GM12878 (cell line): ENCODE measurements around the gene C12orf43. TPM values are rescaled to one million over a fixed set of nuclear protein-coding genes. Genes with fewer than 3 reads are reported as not detected.

Experiments used
- ATAC-seq: fragments of 200-7000 bp; cut with Tn5 transposase; 3 replicates; pipeline ENCODE4 v1.9.1; 2020; ENCODE audit warnings: mild to moderate bottlenecking, moderate library complexity
- BruUV-seq: library from RNA; stranded (reverse); fragments of 400-500 nt; replicated peaks from 2 replicates; lab custom pipeline; 2021; lab: Mats Ljungman, UMichigan
- CTCF ChIA-PET: fragments of 300-600 bp; sonication (Branson Sonifier 250); formaldehyde crosslinking; extraction: SDS; loops from one replicate; lab custom pipeline; 2021; ENCODE audit warnings: inconsistent platforms; lab: Yijun Ruan, JAX
- POLR2A ChIA-PET: fragments of 350-600 bp; formaldehyde crosslinking; extraction: SDS; loops from one replicate; lab custom pipeline; 2021; ENCODE audit warnings: inconsistent platforms; lab: Charles Lee
- RAD21 ChIA-PET: fragments of 300-600 bp; sonication (Branson Sonifier 250); formaldehyde crosslinking; loops from one replicate; lab custom pipeline; 2023; ENCODE audit warnings: antibody characterized with exemption; ENCODE audit not compliant: unreplicated experiment; lab: Charles Lee
- SMC1A ChIA-PET: fragments of 300-600 bp; sonication (Branson Sonifier 250); formaldehyde crosslinking; loops from one replicate; lab custom pipeline; 2023; ENCODE audit not compliant: unreplicated experiment, uncharacterized antibody; lab: Charles Lee
- DNase-seq: peaks from one replicate; pipeline ENCODE4 v3.0.0-alpha.2; 2011; ENCODE audit warnings: low read depth, low spot score
- FAIRE-seq: peaks from 3 replicates; lab custom pipeline; 2011; peaks lifted over from hg19 to GRCh38; lab: Jason Lieb, UNC
- H2AFZ ChIP-seq: 2 replicates; pipeline ENCODE4 v1.6.0; 2011; ENCODE audit warnings: low read depth, low read length, control low read depth; ENCODE audit not compliant: control insufficient read depth
- H3K27ac ChIP-seq: 2 replicates; pipeline ENCODE4 v1.5.1; 2011; ENCODE audit warnings: control low read depth; ENCODE audit not compliant: control insufficient read depth, insufficient read depth
- H3K27me3 ChIP-seq, 2 experiments: replicated peaks in 1 of 2; 2 replicates each; pipeline versions ENCODE4 v1.6.0 to v1.6.1; 2011; ENCODE audit warnings: low read length in 1 of 2; ENCODE audit not compliant: control insufficient read depth in 2 of 2, insufficient read depth in 2 of 2
- H3K36me3 ChIP-seq, 2 experiments: 2 replicates each; pipeline ENCODE4 v1.5.1; 2011; ENCODE audit warnings: low read length in 1 of 2; ENCODE audit not compliant: control insufficient read depth in 2 of 2, insufficient read depth in 2 of 2
- H3K4me1 ChIP-seq: 2 replicates; pipeline ENCODE4 v1.6.1; 2011; ENCODE audit warnings: mild to moderate bottlenecking, low read length, moderate library complexity, mixed read lengths; ENCODE audit not compliant: control insufficient read depth, insufficient read depth
- H3K4me2 ChIP-seq: 2 replicates; pipeline ENCODE4 v1.6.0; 2011; ENCODE audit warnings: control low read depth; ENCODE audit not compliant: control insufficient read depth, insufficient read depth
- H3K4me3 ChIP-seq: fragments of 200-600 bp; sonication (generic); 2 replicates; pipeline ENCODE4 v1.5.1; 2016
- H3K79me2 ChIP-seq: 2 replicates; pipeline ENCODE4 v1.6.0; 2011; ENCODE audit warnings: low read length; ENCODE audit not compliant: control insufficient read depth, insufficient read depth
- H3K9ac ChIP-seq: 2 replicates; pipeline ENCODE4 v1.8.0; 2011; ENCODE audit warnings: low read length, control low read depth, mixed read lengths; ENCODE audit not compliant: control insufficient read depth, insufficient read depth
- H3K9me3 ChIP-seq: replicated peaks from 3 replicates; pipeline ENCODE4 v1.5.1; 2011; ENCODE audit warnings: mild to moderate bottlenecking, low read length; ENCODE audit not compliant: control insufficient read depth, insufficient read depth
- H4K20me1 ChIP-seq: 2 replicates; pipeline ENCODE4 v1.6.0; 2011; ENCODE audit not compliant: control insufficient read depth, insufficient read depth
- BRCA1 ChIP-seq: IDR thresholded peaks from 2 replicates; pipeline ENCODE4 v1.6.1; 2011; ENCODE audit warnings: low read depth, low read length, improper control_type of control experiment
- CBX5 ChIP-seq: sonication (generic); IDR thresholded peaks from 2 replicates; pipeline ENCODE4 v1.6.1; 2016; ENCODE audit warnings: low read depth, moderate library complexity, mild to moderate bottlenecking, inconsistent platforms
- CEBPB ChIP-seq, 2 experiments: fragments of 150-350 bp in 1 of 2; IDR thresholded peaks; 2 replicates each; pipeline ENCODE4 v1.6.1; 2012 to 2014; ENCODE audit warnings: low read depth in 2 of 2, low read length in 2 of 2, borderline replicate concordance in 1 of 2, inconsistent platforms in 1 of 2
- GATAD2B ChIP-seq: fragments of 450-650 bp; conservative IDR thresholded peaks from 2 replicates; pipeline ENCODE4 v1.6.1; 2017; ENCODE audit warnings: low read depth, mild to moderate bottlenecking, moderate library complexity
- HCFC1 ChIP-seq: fragments of 150-350 bp; IDR thresholded peaks from 2 replicates; pipeline ENCODE4 v1.6.1; 2014; ENCODE audit warnings: low read length
- HDAC6 ChIP-seq: fragments of 200-600 bp; sonication (generic); IDR thresholded peaks from one replicate; pipeline ENCODE4 v1.8.0; 2017; ENCODE audit warnings: antibody characterized with exemption; ENCODE audit not compliant: unreplicated experiment
- MXI1 ChIP-seq: fragments of 150-350 bp; IDR thresholded peaks from 2 replicates; pipeline ENCODE4 v1.6.1; 2011; ENCODE audit warnings: low read depth, mild to moderate bottlenecking, inconsistent platforms, low read length, improper control_type of control experiment
- RAD51 ChIP-seq: fragments of 450-650 bp; IDR thresholded peaks from 2 replicates; pipeline ENCODE4 v1.6.1; 2016; ENCODE audit warnings: moderate library complexity, mild to moderate bottlenecking, inconsistent platforms
- SIN3A ChIP-seq: IDR thresholded peaks from 2 replicates; pipeline ENCODE4 v1.6.1; 2012; ENCODE audit warnings: low read depth, low read length, improper control_type of control experiment
- SIX5 ChIP-seq: IDR thresholded peaks from 2 replicates; pipeline ENCODE4 v1.6.1; 2011; ENCODE audit warnings: mild to moderate bottlenecking, low read depth, low read length, moderate library complexity; ENCODE audit not compliant: severe bottlenecking
- WRNIP1 ChIP-seq: IDR thresholded peaks from 2 replicates; pipeline ENCODE4 v1.6.1; 2011; ENCODE audit warnings: low read depth, low read length, improper control_type of control experiment, borderline replicate concordance
- ZNF622 ChIP-seq: fragments of 450-650 bp; IDR thresholded peaks from 2 replicates; pipeline ENCODE4 v1.6.1; 2017; ENCODE audit warnings: mild to moderate bottlenecking, inconsistent platforms
- ZSCAN29 ChIP-seq: fragments of 450-650 bp; IDR thresholded peaks from 2 replicates; pipeline ENCODE4 v1.6.1; 2017; ENCODE audit warnings: mild to moderate bottlenecking, moderate library complexity
- WGBS: methylation state at CpG from one replicate; pipeline ENCODE4 v1.1.6; 2016; ENCODE audit warnings: low lambda C conversion rate; ENCODE audit not compliant: insufficient replicate concordance, insufficient coverage; ENCODE audit errors: missing lambda C conversion rate; 5-methylcytosine and 5-hydroxymethylcytosine counted together
- in situ Hi-C: fragments of 300-500 bp; cut with MboI; formaldehyde crosslinking; loops from 9 replicates; pipeline ENCODE4 v1.14.3; 2018; ENCODE audit warnings: mixed read lengths
- intact Hi-C: fragments of 100-400 bp; cut with micrococcal nuclease; formaldehyde crosslinking; loops from one replicate; pipeline ENCODE4 v1.14.2; 2022; ENCODE audit not compliant: unreplicated experiment
- polyA plus RNA-seq, 11 experiments: library from polyadenylated mRNA; depleted of rRNA in 4 of 11; unstranded in 6 of 11; stranded (reverse) in 5 of 11; fragments of >200 nt; fragmentation: Nextera tagmentation in 4 of 11; fragmentation: Illumina TruSeq in 1 of 11; extraction: Ambion mirVana in 4 of 11; extraction: Trizol in 1 of 11; gene quantifications; 1 replicate in 1 of 11; 2 replicates in 10 of 11; pipeline versions ENCODE4 v1.2.1 to v1.2.3, GENCODE V29; 2011 to 2016; ENCODE audit warnings: inconsistent platforms in 2 of 11, missing spikeins in 2 of 11, low read depth in 1 of 11
- total RNA-seq, 4 experiments: library from RNA; depleted of rRNA in 3 of 4; stranded (reverse); fragments of >200 nt in 3 of 4; fragmentation: Illumina TruSeq in 1 of 4; extraction: Trizol in 1 of 4; gene quantifications; 2 replicates each; pipeline versions ENCODE4 v1.2.1 to v1.2.3, GENCODE V29; 2013 to 2021
- TF ChIP-seq, protein P1 (sequence below): fragments of 150-350 bp; IDR thresholded peaks from 2 replicates; pipeline ENCODE4 v1.6.1; 2016; ENCODE audit warnings: low read depth, low read length

C12orf43 gene
- total and polyA plus RNA-seq, 10 of the 15 experiments (the other 5 are each of a cell fraction or from before 2014, with no cell fraction given), result 7.5 to 30.8 (median 21.3) TPM

DNA sequence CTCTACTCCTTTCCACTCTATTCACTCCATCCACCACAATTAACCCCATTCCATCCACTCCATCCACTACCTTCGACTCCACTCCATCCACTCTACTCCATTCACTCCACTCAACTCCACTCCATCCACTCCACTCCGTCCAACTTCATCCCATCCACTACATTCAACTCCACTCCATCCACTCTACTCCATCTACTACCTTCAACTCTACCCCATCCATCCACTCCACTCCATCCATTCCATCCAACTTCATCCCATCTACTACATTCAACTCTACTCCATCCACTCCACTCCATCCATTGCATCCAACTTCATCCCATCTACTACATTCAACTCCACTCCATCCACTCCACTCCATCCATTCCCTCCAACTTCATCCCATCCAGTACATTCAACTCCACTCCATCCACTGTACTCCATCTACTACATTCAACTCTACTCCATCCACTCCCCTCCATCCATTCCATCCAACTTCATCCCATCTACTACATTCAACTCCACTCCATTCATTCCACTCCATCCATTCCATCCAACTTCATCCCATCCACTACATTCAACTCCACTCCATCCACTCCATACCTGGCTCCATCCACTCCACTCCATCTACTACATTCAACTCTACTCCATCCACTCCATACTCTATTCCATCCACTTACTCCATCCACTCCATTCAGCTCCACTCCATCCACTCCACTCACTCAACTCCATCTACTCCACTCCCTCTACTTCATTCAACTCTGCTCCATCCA lies 21.5 kb downstream of the C12orf43 start:
- SMC1A ChIA-PET, result no interaction called here
- FAIRE-seq, result no peak
- TF ChIP-seq SIX5 (no peak), ZSCAN29 (no peak), HDAC6 (no peak), HCFC1 (no peak), ZNF622 (no peak), GATAD2B (no peak)
- no peaks in the 10 kb centered on the region for H4K20me1 ChIP-seq
- no peaks in the 10 kb centered on the region for H3K79me2 ChIP-seq
- H3K36me3 ChIP-seq, result no peaks in the 10 kb centered on the region
- H3K9ac ChIP-seq, result no peak overlapping the region
- H3K9me3 ChIP-seq, result no peaks in the 10 kb centered on the region
- intact Hi-C loops, result no loop called here
- 17% methylated on average over 2 of the region's 2 CpGs for WGBS
- DNase-seq, result no peak
- in situ Hi-C loops, result no loop called here
- no peak overlapping the region for H3K27ac ChIP-seq
- no peak overlapping the region for H2AFZ ChIP-seq
- no peaks in the 10 kb centered on the region for H3K27me3 ChIP-seq
- RAD21 ChIA-PET, result no interaction called here
- H3K4me2 ChIP-seq, result no peak overlapping the region
- CTCF ChIA-PET, result no interaction called here
- POLR2A ChIA-PET, result no interaction called here
- no peak for ATAC-seq
- H3K4me1 ChIP-seq, result no peaks in the 10 kb centered on the region
- BruUV-seq, result no TSS peak
- H3K4me3 ChIP-seq, result no peak overlapping the region

DNA sequence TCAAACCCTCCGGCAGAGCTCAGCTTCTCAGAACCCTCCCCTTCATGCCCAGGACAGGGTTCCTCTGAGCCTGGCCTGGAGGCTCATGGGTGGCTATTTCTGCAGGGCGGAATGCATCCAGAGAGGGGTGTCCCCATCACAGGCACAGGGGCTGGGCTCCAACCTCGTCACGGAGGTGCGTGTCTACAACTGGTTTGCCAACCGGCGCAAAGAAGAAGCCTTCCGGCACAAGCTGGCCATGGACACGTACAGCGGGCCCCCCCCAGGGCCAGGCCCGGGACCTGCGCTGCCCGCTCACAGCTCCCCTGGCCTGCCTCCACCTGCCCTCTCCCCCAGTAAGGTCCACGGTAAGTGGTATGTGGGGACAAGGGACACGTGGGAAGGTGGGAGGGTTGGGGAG lies 22.2 kb downstream of the C12orf43 start:
- H2AFZ ChIP-seq, result no peak overlapping the region
- WGBS, result 86% methylated on average over 15 of the region's 15 CpGs
- ChIA-PET RAD21 (no interaction called here), CTCF (interaction anchor here (1.2 to 2.3 kb wide), 3 partner anchors 11 to 66 kb away, joined by 3 to 7 read pairs (median 3); no protein-coding TSS in a partner anchor), SMC1A (no interaction called here), POLR2A (no interaction called here)
- H3K27ac ChIP-seq, result no peak overlapping the region
- H3K4me1 ChIP-seq, result no peaks in the 10 kb centered on the region
- no peak overlapping the region for H3K9ac ChIP-seq
- no TSS peak for BruUV-seq
- no peak overlapping the region for H3K4me3 ChIP-seq
- intact Hi-C loops (no loop called here), in situ Hi-C loops (no loop called here)
- FAIRE-seq (no peak), ATAC-seq (no peak), DNase-seq (no peak)
- no peaks in the 10 kb centered on the region for H3K9me3 ChIP-seq
- H3K79me2 ChIP-seq, result no peaks in the 10 kb centered on the region
- TF ChIP-seq BRCA1 (no peak), MXI1 (no peak), CBX5 (no peak), WRNIP1 (no peak), RAD51 (no peak), SIN3A (no peak), CEBPB (IDR thresholded peaks at IDR 0.05; ENCODE audit: borderline replicate concordance in 1 of 2, low read depth in 2 of 2, low read length in 2 of 2) (no peak)
- TF ChIP-seq, protein P1, sequence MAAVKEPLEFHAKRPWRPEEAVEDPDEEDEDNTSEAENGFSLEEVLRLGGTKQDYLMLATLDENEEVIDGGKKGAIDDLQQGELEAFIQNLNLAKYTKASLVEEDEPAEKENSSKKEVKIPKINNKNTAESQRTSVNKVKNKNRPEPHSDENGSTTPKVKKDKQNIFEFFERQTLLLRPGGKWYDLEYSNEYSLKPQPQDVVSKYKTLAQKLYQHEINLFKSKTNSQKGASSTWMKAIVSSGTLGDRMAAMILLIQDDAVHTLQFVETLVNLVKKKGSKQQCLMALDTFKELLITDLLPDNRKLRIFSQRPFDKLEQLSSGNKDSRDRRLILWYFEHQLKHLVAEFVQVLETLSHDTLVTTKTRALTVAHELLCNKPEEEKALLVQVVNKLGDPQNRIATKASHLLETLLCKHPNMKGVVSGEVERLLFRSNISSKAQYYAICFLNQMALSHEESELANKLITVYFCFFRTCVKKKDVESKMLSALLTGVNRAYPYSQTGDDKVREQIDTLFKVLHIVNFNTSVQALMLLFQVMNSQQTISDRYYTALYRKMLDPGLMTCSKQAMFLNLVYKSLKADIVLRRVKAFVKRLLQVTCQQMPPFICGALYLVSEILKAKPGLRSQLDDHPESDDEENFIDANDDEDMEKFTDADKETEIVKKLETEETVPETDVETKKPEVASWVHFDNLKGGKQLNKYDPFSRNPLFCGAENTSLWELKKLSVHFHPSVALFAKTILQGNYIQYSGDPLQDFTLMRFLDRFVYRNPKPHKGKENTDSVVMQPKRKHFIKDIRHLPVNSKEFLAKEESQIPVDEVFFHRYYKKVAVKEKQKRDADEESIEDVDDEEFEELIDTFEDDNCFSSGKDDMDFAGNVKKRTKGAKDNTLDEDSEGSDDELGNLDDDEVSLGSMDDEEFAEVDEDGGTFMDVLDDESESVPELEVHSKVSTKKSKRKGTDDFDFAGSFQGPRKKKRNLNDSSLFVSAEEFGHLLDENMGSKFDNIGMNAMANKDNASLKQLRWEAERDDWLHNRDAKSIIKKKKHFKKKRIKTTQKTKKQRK, result no peak
- H4K20me1 ChIP-seq, result no peaks in the 10 kb centered on the region
- H3K36me3 ChIP-seq, result no peaks in the 10 kb centered on the region
- no peak overlapping the region for H3K4me2 ChIP-seq
- H3K27me3 ChIP-seq, result no peaks in the 10 kb centered on the region
